HG03457 (cell line): ENCODE measurements around the gene BANF2.
"Not testable (repeated sequence)": the region's sequence is repeated elsewhere in the genome, so short reads cannot be mapped to it uniquely, and the experiment has no call there.

Experiments
- ATAC-seq: cut with Tn5 transposase; IDR thresholded peaks from one replicate; pipeline ENCODE4 v1.9.1; 2021; ENCODE audit warnings: moderate number of reproducible peaks; ENCODE audit not compliant: unreplicated experiment

The BANF2 gene

GRCh38 chr20:17699931-17700351 is at the start of gene BANF2:
Gene BANF2, plus strand, starts transcription at chr20:17699966. Its CDS starts 25,060 bp downstream, at chr20:17725026.
- ATAC-seq: no peak

- no peak for ATAC-seq
These were observed 49.3 kb upstream of the BANF2 start for GRCh38 chr20:17650301-17651128.

GRCh38 chr20:17651129-17651759 is 48.5 kb upstream of the BANF2 start:
- ATAC-seq: no peak

GRCh38 chr20:17651760-17652388 is 47.9 kb upstream of the BANF2 start:
- ATAC-seq: no peak

GRCh38 chr20:17652411-17652810 is 47.4 kb upstream of the BANF2 start:
- no peak for ATAC-seq

GRCh38 chr20:17653835-17654648 is 45.7 kb upstream of the BANF2 start:
- no peak for ATAC-seq

- no peak for ATAC-seq
These were observed 45.0 kb upstream of the BANF2 start for GRCh38 chr20:17654649-17655285.

- ATAC-seq: no peak
These were observed 44.5 kb upstream of the BANF2 start for GRCh38 chr20:17655286-17655651.

- ATAC-seq: no peak
These were observed 43.8 kb upstream of the BANF2 start for GRCh38 chr20:17655865-17656479.

GRCh38 chr20:17657079-17657825 is 42.5 kb upstream of the BANF2 start:
- no peak for ATAC-seq

GRCh38 chr20:17657898-17658647 is 41.7 kb upstream of the BANF2 start:
- ATAC-seq: no peak

- ATAC-seq: no peak
These were observed 41.1 kb upstream of the BANF2 start for GRCh38 chr20:17658648-17658993.

- not testable (repeated sequence) for ATAC-seq
These were observed 40.4 kb upstream of the BANF2 start for GRCh38 chr20:17659344-17659743.

GRCh38 chr20:17659801-17660200 is 40.0 kb upstream of the BANF2 start:
- ATAC-seq: no peak

- no peak for ATAC-seq
These were observed 39.1 kb upstream of the BANF2 start for GRCh38 chr20:17660667-17661066.

GRCh38 chr20:17661121-17661744 is 38.5 kb upstream of the BANF2 start:
- no peak for ATAC-seq

GRCh38 chr20:17662333-17663039 is 37.3 kb upstream of the BANF2 start:
- no peak for ATAC-seq

- no peak for ATAC-seq
These were observed 36.7 kb upstream of the BANF2 start for GRCh38 chr20:17663040-17663399.
